Measurements from ENCODE around the gene INMT.

GRCh38 chr7:30740417-30741181 is 11.3 kb upstream of the INMT start:
- TF ChIP-seq EP300 (IDR thresholded peaks at IDR 0.05) (no peak), POLR2AphosphoS5 (IDR thresholded peaks at IDR 0.05) (peak in 1 of 4 donors; percentile 10), CTCF (IDR thresholded peaks at IDR 0.05) (peak; percentile 80 to 99 (median 96)), POLR2A (IDR thresholded peaks at IDR 0.05) (no peak)
